Thyroid gland (tissue), 4 donors: ENCODE data around the gene ST8SIA2. TPM values are rescaled to one million over a fixed set of nuclear protein-coding genes. Genes with fewer than 3 reads are reported as not detected.

Experiments used
- DNase-seq, 2 donors: peaks; one replicate each; pipeline ENCODE4 v3.0.0-alpha.2; 2019
- H3K27ac ChIP-seq, 3 donors: fragments of 200-600 bp; sonication (generic); 1 replicate in 2 of 3; 2 replicates in 1 of 3; pipeline ENCODE4 v1.5.1; 2016 to 2019; ENCODE audit warnings: mild to moderate bottlenecking in 1 of 3, moderate library complexity in 1 of 3
- H3K27me3 ChIP-seq: fragments of 200-600 bp; sonication (generic); one replicate; pipeline ENCODE4 v1.5.1; 2019
- H3K36me3 ChIP-seq, 2 donors: fragments of 200-600 bp; sonication (generic); one replicate each; pipeline ENCODE4 v1.5.1; 2016 to 2019
- H3K4me1 ChIP-seq, 2 donors: fragments of 200-600 bp; sonication (generic); one replicate each; pipeline ENCODE4 v1.5.1; 2017 to 2019
- H3K4me3 ChIP-seq, 3 donors: fragments of 200-600 bp; sonication (generic); replicated peaks in 1 of 3; 1 replicate in 2 of 3; 2 replicates in 1 of 3; pipeline ENCODE4 v1.5.1; 2016; ENCODE audit warnings: mild to moderate bottlenecking in 1 of 3
- H3K9me3 ChIP-seq: fragments of 200-600 bp; sonication (generic); one replicate; pipeline ENCODE4 v1.5.1; 2017
- CTCF ChIP-seq, 6 experiments: fragments of 200-600 bp in 3 of 6; fragments of 450-650 bp in 3 of 6; sonication (generic) in 3 of 6; IDR thresholded peaks; one replicate each; pipeline ENCODE4 v1.5.1; 2016 to 2019; ENCODE audit warnings: antibody characterized with exemption in 6 of 6, mild to moderate bottlenecking in 2 of 6, inconsistent platforms in 1 of 6, moderate library complexity in 1 of 6
- POLR2A ChIP-seq, 2 donors: fragments of 450-650 bp; IDR thresholded peaks; one replicate each; pipeline ENCODE4 v1.6.1; 2017; ENCODE audit warnings: antibody characterized with exemption in 2 of 2, mild to moderate bottlenecking in 2 of 2, moderate library complexity in 1 of 2
- WGBS, 2 donors: methylation state at CpG; one replicate each; pipeline ENCODE4 v1.1.5; 2017; 5-methylcytosine and 5-hydroxymethylcytosine counted together
- intact Hi-C: fragments of 100-400 bp; cut with DNase I; formaldehyde crosslinking; loops from one replicate; pipeline ENCODE4 v1.15.1; 2023
- total RNA-seq, 4 donors: library from RNA; depleted of rRNA; stranded (reverse); fragments of >200 nt; gene quantifications; one replicate each; pipeline ENCODE4 v1.2.3, GENCODE V29; 2016

ST8SIA2 gene
- total RNA-seq, 4 donors from 2014 or later = under 0.01 to 4.3 TPM; not detected in 2

- Histone ChIP-seq H3K9me3 (no peaks in the 10 kb centered on the region), H3K36me3 (no peaks in the 10 kb centered on the region), H3K4me1 (peaks cover 16 to 28% of the 10 kb centered on the region in 2 donors), H3K27ac (no peak overlapping the region), H3K27me3 (no peaks in the 10 kb centered on the region), H3K4me3 (no peak overlapping the region)
- WGBS, 2 donors = 66 to 76% methylated on average over 16 to 17 of the region's 22 CpGs
- DNase-seq = no peak
- intact Hi-C loops = no loop called here
- TF ChIP-seq POLR2A (IDR thresholded peaks at IDR 0.05) (no peak), CTCF (IDR thresholded peaks at IDR 0.05) (no peak)
These were observed 1.5 kb downstream of the ST8SIA2 start for GRCh38 chr15:92395098-92395635.

DNA sequence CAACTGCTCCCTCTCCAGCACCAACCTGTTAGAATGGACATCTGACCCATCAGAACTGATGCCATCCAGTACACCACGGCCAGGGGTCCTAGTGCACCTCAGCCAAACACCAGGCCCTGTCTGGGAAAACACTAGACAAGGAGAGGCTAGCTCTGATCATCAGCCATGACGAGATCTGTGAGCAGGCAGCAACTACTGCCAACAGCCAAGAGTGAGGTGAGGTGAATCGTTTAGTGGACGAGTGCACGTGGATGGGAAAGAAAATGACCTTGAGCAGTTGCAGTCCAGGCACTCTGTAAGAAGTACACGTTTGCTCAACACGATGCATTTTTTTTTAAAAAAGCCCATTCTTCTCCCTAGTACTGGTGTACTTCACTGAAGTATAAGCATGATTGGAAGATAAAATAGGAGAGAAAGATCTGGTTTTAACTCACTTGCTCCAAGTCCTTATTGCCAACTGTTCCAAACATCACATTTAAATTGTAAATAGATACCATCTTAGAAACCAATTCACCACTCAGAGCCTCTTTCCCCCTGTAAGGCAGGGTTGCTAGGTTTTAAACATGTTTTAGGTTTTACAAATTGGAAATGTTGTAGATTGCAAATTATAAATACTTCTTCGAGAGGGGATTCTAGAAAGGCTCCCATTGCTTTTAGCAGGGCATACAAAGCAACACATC is 5.7 kb downstream of the ST8SIA2 start:
- Histone ChIP-seq H3K4me3 (no peak overlapping the region), H3K36me3 (no peaks in the 10 kb centered on the region), H3K27ac (no peak overlapping the region), H3K27me3 (no peaks in the 10 kb centered on the region), H3K4me1 (peaks cover 7 to 16% of the 10 kb centered on the region in 2 donors), H3K9me3 (no peaks in the 10 kb centered on the region)
- TF ChIP-seq CTCF (IDR thresholded peaks at IDR 0.05) = no peak
- no peak for TF ChIP-seq POLR2A (IDR thresholded peaks at IDR 0.05)
- DNase-seq = peak; percentile 76 to 77
- 48 to 52% methylated on average over 8 of the region's 8 CpGs for WGBS, 2 donors
- intact Hi-C loops = no loop called here

DNA sequence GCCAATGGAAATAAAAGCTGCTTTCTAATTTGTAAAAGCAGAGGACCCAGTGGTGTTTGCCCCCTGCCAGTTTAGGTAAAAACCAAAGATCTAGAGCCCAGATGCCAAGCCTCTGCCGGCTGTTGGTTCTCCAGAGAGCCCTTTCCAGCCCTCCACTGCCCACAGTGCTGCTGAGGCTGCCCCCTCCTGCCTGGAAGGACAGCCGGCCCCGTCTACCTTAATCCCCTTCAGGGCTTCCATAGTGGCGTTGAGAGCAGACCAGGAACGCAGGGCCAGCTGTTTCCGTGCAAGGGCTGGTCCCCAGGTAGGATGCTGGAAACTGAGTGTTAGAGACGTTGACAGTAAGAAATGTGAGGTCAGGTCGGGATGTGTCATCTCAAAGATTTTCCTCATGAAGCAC is 6.9 kb downstream of the ST8SIA2 start:
- Histone ChIP-seq H3K4me3 (no peak overlapping the region), H3K4me1 (peaks cover 0 to 10% of the 10 kb centered on the region in 2 donors), H3K36me3 (no peaks in the 10 kb centered on the region), H3K27me3 (no peaks in the 10 kb centered on the region), H3K9me3 (no peaks in the 10 kb centered on the region), H3K27ac (no peak overlapping the region)
- intact Hi-C loops = no loop called here
- TF ChIP-seq CTCF (IDR thresholded peaks at IDR 0.05) (no peak), POLR2A (IDR thresholded peaks at IDR 0.05) (no peak)
- 87 to 93% methylated on average over 8 of the region's 8 CpGs for WGBS, 2 donors
- no peak for DNase-seq

DNA sequence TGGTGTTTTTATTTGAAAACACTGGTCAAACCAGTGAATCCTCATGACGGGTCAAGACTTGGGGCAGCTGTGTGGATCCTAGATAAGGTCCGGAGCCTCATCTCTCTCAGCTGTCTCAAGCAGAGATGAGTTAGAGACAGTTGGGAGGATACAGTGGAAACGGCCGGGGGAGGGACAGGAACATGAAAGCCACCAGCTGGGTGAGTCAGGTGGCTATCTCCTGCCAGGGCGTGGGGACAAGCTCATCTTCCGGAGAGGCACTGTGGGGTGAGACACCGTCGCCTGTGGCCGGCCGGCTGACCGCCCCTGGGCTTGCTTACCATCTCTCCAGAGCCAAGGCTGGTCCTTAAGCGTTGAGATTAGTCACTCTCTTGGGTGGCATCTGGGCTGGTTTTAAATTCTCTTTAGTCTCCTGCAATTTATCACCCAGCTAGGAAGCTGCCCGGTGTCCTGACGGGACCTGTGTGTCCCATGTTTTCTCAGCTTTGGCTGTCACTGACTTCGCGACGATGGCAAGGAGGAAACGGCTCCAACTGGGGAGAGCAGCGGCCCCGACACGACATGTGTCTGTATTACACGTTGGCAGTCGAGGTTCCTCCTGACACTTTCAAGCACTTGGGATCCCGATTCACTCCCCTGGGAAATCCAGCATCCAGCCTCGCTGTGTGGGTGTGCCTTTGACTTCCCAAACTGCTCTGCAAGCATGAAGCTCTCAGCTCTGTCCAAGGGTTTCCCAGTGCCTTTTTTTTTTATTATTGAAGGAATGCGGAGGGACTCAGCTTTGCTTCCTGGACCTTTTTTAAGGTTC is 7.5 kb downstream of the ST8SIA2 start:
- intact Hi-C loops = no loop called here
- WGBS, 2 donors = 72 to 86% methylated on average over 26 of the region's 26 CpGs

More for the DNA sequence above, 7.5 kb downstream of the ST8SIA2 start:
- H3K4me3 ChIP-seq = no peak overlapping the region
- peaks cover 0 to 10% of the 10 kb centered on the region in 2 donors for H3K4me1 ChIP-seq
- TF ChIP-seq CTCF (IDR thresholded peaks at IDR 0.05) (no peak), POLR2A (IDR thresholded peaks at IDR 0.05) (no peak)
- no peaks in the 10 kb centered on the region for H3K36me3 ChIP-seq
- H3K27me3 ChIP-seq = no peaks in the 10 kb centered on the region
- H3K27ac ChIP-seq = no peak overlapping the region
- no peak for DNase-seq
- no peaks in the 10 kb centered on the region for H3K9me3 ChIP-seq
